Motor neuron (in vitro differentiated cells): ENCODE measurements around the gene NELL1. TPM values are rescaled to one million over a fixed set of nuclear protein-coding genes. Genes with fewer than 3 reads are reported as not detected.
A peak's percentile ranks its signal among the peaks of the same experiment; 100 is the strongest.

Experiments used
- ATAC-seq, 8 experiments: fragments of 200-7000 bp; cut with Tn5 transposase; replicated peaks in 6 of 8; 2 replicates each; pipeline ENCODE4 v1.8.0; 2021; ENCODE audit warnings: mild to moderate bottlenecking in 8 of 8, moderate library complexity in 8 of 8
- H3K27ac ChIP-seq, 2 donors: fragments of 250-450 bp; sonication (Bioruptor Pico); 2 replicates each; pipeline ENCODE4 v1.9.0; 2021; ENCODE audit warnings: antibody characterized with exemption in 2 of 2, mild to moderate bottlenecking in 2 of 2, moderate library complexity in 1 of 2
- H3K4me1 ChIP-seq, 2 donors: fragments of 250-450 bp; sonication (Bioruptor Pico); replicated peaks in 1 of 2; 2 replicates each; pipeline ENCODE4 v1.6.1; 2021; ENCODE audit warnings: antibody characterized with exemption in 2 of 2, mild to moderate bottlenecking in 2 of 2, moderate library complexity in 1 of 2
- H3K4me3 ChIP-seq, 5 donors: fragments of 250-450 bp; sonication (Bioruptor Pico); 2 replicates each; pipeline ENCODE4 v1.9.0; 2021; ENCODE audit warnings: antibody characterized with exemption in 5 of 5, mild to moderate bottlenecking in 5 of 5, moderate library complexity in 4 of 5
- WGBS, 10 experiments: fragments of 450-650 bp; shearing (Covaris generic); methylation state at CpG; one replicate each; pipeline ENCODE4 v1.0.0; 2022; 5-methylcytosine and 5-hydroxymethylcytosine counted together
- in situ Hi-C, 9 experiments: fragments of 400-800 bp; cut with MboI; loops; one replicate each; pipeline ENCODE4 v1.15.0; 2021; ENCODE audit warnings: low sequenced_read_pairs in 9 of 9, low pct_unique_long_range_greater_than_20kb in 2 of 9; ENCODE audit not compliant: unreplicated experiment in 9 of 9
- total RNA-seq, 8 experiments: library from RNA; unstranded; fragments of 300-600 nt; gene quantifications; 2 replicates each; pipeline versions ENCODE4 v1.2.3 to v1.2.4, GENCODE V29; 2022

The NELL1 gene
- total RNA-seq, 8 experiments from 2014 or later, result 0.25 to 129 (median 46.4) TPM

DNA sequence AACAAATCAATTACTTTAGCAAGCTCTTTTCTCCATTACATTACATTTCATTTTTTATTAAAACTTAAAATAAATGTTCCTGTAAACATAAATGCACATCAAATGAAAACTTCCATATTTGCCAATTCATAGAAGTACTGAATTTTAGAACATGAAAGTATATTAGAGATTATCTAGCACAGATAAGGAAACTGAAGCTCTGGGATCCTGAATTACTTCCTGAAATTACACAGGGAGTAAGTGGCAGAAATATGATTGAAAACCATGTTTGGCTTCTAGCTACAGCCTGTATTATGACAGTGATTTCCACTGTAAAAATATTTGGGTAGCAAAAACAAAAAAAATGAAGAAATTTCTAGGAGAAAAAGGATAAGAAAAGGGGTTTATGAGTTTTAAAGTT is 387.3 kb downstream of the NELL1 start:
- Histone ChIP-seq H3K4me1 (no peaks in the 10 kb centered on the region), H3K27ac (no peak overlapping the region), H3K4me3 (no peak overlapping the region)
- ATAC-seq, result no peak
- in situ Hi-C loops, result no loop called here

DNA sequence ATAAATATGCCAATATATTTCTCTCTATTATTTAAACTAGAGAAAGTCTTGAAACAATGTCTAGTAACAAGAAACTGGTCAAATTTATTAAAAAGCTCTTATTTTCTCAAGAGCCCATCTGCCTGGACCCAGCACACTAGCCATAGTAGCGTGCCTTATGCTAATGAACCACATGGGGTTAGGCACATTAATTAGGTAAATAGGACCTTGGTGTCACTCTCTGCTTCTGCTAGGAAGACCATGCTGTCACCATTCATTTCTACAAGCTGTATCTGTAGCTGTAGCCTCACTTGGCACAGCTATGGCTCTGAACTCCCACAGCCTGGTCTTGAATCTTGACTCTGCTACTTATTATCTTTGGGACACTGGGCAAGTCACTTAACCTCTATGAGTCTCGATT is 390.5 kb downstream of the NELL1 start:
- Histone ChIP-seq H3K4me1 (peaks cover 0 to under 1% of the 10 kb centered on the region in 2 donors), H3K27ac (no peak overlapping the region), H3K4me3 (no peak overlapping the region)
- in situ Hi-C loops, result no loop called here
- 0 to 100% (median 83%) methylated on average over 1 to 2 of the region's 2 CpGs; no CpG with 5 or more reads in 3 of the 10 experiments for WGBS, 10 experiments
- ATAC-seq, result peak in 3 of 8 experiments; percentile 32 to 64 (median 55)

DNA sequence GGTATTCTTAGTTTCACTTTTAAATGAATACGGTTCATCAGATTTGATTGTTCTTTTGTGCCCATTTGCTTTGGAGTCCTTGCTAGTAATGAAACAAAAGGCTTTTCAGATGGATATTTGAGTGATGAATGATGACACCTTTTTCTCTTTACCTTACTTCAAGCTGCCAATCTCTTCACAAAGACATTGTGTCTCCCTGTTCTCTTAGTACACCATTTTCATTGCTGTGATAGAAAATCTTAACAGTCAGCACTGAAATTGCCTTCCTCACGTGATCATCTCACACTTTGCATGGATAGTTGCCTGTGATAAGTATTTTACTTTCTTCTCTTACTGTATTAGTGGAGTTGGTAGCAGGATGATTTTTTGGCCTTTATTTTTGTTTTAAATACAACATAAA is 396.6 kb downstream of the NELL1 start:
- Histone ChIP-seq H3K4me3 (peak overlapping the region in 1 of 5 donors; percentile 17), H3K4me1 (peaks cover 10 to 22% of the 10 kb centered on the region in 2 donors), H3K27ac (no peak overlapping the region)
- ATAC-seq, result peak in 2 of 8 experiments; percentile 39 to 46
- in situ Hi-C loops, result no loop called here
- 0 to 47% (median 17%) methylated on average over 1 to 2 of the region's 2 CpGs; no CpG with 5 or more reads in 2 of the 10 experiments for WGBS, 10 experiments

DNA sequence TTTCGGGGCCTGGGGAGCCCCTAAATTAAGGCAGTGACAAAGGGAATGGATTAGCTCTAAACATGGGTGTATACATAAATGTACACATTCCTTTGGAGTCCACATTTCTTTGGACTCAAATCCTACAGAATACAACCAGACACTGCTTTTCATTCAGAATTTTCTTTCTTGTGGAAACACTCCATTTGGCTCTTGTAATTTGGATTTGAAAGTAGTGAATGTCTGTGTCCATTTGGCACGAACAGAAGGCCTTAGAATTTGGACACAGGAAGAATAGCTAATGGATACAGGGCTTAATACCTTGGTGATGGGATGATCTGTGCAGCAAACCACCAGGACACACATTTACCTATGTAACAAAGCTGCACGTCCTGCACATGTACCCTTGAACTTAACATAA is 399.5 kb downstream of the NELL1 start:
- WGBS, 10 experiments, result 0 to 100% (median 74%) methylated on average over 1 to 3 of the region's 3 CpGs
- in situ Hi-C loops, result no loop called here
- Histone ChIP-seq H3K4me1 (peaks cover 10 to 24% of the 10 kb centered on the region in 2 donors), H3K4me3 (no peak overlapping the region), H3K27ac (no peak overlapping the region)
- ATAC-seq, result no peak

GRCh38 chr11:21069909-21070308 is 400.5 kb downstream of the NELL1 start:
- WGBS, 10 experiments, result 0 to 92% (median 76%) methylated on average over 2 to 5 of the region's 5 CpGs; no CpG with 5 or more reads in 1 of the 10 experiments
- no peak overlapping the region for H3K27ac ChIP-seq
- peak in 3 of 8 experiments; percentile 27 to 54 (median 49) for ATAC-seq
- no peak overlapping the region for H3K4me3 ChIP-seq
- in situ Hi-C loops, result no loop called here
- H3K4me1 ChIP-seq, result peaks cover 10 to 23% of the 10 kb centered on the region in 2 donors

GRCh38 chr11:21072558-21072957 is 403.2 kb downstream of the NELL1 start:
- H3K27ac ChIP-seq, result no peak overlapping the region
- peak in 2 of 8 experiments; percentile 46 to 92 for ATAC-seq
- 0 to 100% (median 87%) methylated on average over 1 to 3 of the region's 3 CpGs; no CpG with 5 or more reads in 1 of the 10 experiments for WGBS, 10 experiments

GRCh38 chr11:21082853-21083252 is 413.5 kb downstream of the NELL1 start:
- H3K27ac ChIP-seq, result no peak overlapping the region
- WGBS, 10 experiments, result 0 to 100% (median 60%) methylated on average over 1 to 3 of the region's 3 CpGs
- peaks cover 0 to 9% of the 10 kb centered on the region in 2 donors for H3K4me1 ChIP-seq
- no peak overlapping the region for H3K4me3 ChIP-seq
- peak in 3 of 8 experiments; percentile 97 to 99 (median 97) for ATAC-seq
- in situ Hi-C loops, result no loop called here

More at GRCh38 chr11:21072558-21072957, 403.2 kb downstream of the NELL1 start:
- in situ Hi-C loops, result no loop called here
- H3K4me1 ChIP-seq, result peaks cover 0 to 6% of the 10 kb centered on the region in 2 donors
- H3K4me3 ChIP-seq, result no peak overlapping the region

DNA sequence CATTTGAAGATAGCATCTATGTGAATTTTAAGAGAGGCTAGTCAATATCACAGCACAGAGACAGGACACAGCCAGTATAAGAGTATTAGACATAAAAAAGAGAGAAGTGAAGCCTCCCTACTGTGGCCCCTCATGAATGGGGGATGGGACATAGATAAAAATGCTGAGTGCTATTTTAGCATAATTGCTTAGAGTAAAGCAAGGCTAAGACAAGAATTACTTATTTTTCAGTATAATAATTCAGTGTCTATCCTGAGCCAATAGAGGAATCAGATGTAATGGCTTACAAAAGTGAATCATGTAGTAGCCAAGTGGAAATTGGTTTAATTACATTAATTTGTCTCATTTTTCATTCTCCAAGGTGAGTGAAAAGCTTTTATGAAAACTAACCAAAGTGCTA is 419.5 kb downstream of the NELL1 start:
- peak in 4 of 8 experiments; percentile 43 to 82 (median 58) for ATAC-seq
- no peak overlapping the region for H3K4me3 ChIP-seq
- no peak overlapping the region for H3K27ac ChIP-seq
- H3K4me1 ChIP-seq, result peaks cover 3 to 31% of the 10 kb centered on the region in 2 donors
- in situ Hi-C loops, result no loop called here

DNA sequence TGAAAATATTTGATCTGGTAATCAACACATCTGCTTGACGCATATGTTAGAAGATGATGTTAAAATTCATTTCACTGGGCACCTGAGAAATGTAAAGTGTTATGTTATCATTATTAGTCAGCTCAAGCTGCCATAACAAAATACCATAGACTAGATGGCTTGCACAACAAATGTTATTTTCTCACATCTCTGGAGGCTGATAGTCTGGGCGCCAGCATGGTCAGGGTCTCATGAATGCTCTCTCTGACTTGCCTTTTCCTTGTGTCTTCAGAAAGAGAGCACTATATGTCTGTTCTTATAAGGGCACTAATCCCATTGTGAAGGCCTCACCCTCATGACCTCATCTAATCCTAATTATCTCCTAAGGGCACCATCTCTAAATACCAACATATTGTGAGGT is 435.3 kb downstream of the NELL1 start:
- H3K4me3 ChIP-seq, result no peak overlapping the region
- no peak for ATAC-seq
- H3K4me1 ChIP-seq, result peaks cover 0 to 4% of the 10 kb centered on the region in 2 donors
- H3K27ac ChIP-seq, result no peak overlapping the region
- in situ Hi-C loops, result no loop called here
- WGBS, 10 experiments, result 0 to 100% (median 89%) methylated on average over 1 to 2 of the region's 2 CpGs; no CpG with 5 or more reads in 2 of the 10 experiments

DNA sequence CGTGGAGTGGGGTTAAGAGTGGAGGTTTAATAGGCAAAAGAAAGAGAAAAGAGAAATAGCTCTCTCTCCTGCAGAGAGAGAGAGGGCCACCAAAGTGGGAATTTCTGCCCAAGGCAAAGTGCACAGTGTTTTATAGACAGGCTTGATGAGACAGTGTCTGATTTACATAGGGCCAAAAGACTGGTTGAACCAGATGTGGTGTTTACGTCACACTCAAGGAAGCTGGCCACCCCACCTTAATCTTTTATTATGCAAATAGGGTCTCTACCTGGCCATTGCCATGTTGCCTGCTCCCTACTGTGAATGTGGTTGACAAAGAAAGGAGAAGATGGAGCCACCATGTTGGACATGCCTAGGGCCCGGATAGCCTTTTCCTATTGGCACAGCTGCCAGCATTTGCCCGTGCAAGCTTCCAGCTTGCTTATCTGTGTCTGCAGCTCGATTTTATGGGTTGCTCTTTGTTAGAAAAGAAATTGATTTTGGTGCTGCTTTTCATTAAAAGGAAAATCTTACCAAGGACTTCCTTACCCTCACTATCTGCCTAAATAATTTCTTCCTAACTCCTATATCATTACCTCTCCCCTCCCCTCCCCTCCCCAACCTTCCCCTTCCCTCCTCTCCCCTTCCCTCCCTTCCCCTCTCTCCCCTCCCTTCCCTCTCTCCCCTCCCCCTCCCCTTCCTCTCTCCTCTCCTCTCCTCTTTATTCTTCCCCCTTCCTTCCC is 436.0 kb downstream of the NELL1 start:
- in situ Hi-C loops, result no loop called here
- WGBS, 10 experiments, result 0 to 87% (median 70%) methylated on average over 1 to 5 of the region's 5 CpGs; no CpG with 5 or more reads in 2 of the 10 experiments
- no peak overlapping the region for H3K4me3 ChIP-seq
- ATAC-seq, result no peak
- H3K4me1 ChIP-seq, result peaks cover 1 to 7% of the 10 kb centered on the region in 2 donors
- H3K27ac ChIP-seq, result no peak overlapping the region

- 0 to 100% (median 90%) methylated on average over 1 to 2 of the region's 2 CpGs; no CpG with 5 or more reads in 2 of the 10 experiments for WGBS, 10 experiments
- in situ Hi-C loops, result no loop called here
Observed at GRCh38 chr11:21109341-21109740, 440.0 kb downstream of the NELL1 start.

GRCh38 chr11:21110415-21110814 is 441.0 kb downstream of the NELL1 start:
- in situ Hi-C loops, result no loop called here
- Histone ChIP-seq H3K4me3 (no peak overlapping the region), H3K27ac (peak overlapping the region in 1 of 2 donors; percentile 1), H3K4me1 (peaks cover 11 to 15% of the 10 kb centered on the region in 2 donors)
- peak in 2 of 8 experiments; percentile 65 to 83 for ATAC-seq
- WGBS, 10 experiments, result 0 to 100% (median 80%) methylated on average over 1 of the region's 1 CpG; no CpG with 5 or more reads in 3 of the 10 experiments

More at GRCh38 chr11:21109341-21109740, 440.0 kb downstream of the NELL1 start:
- Histone ChIP-seq H3K27ac (no peak overlapping the region), H3K4me3 (no peak overlapping the region), H3K4me1 (peaks cover 8 to 15% of the 10 kb centered on the region in 2 donors)
- ATAC-seq, result no peak

- in situ Hi-C loops, result no loop called here
- 0 to 100% (median 80%) methylated on average over 1 to 3 of the region's 3 CpGs; no CpG with 5 or more reads in 1 of the 10 experiments for WGBS, 10 experiments
Observed at GRCh38 chr11:21113876-21114275, 444.5 kb downstream of the NELL1 start.

More at GRCh38 chr11:21113876-21114275, 444.5 kb downstream of the NELL1 start:
- Histone ChIP-seq H3K27ac (no peak overlapping the region), H3K4me3 (no peak overlapping the region), H3K4me1 (peaks cover 11 to 14% of the 10 kb centered on the region in 2 donors)
- no peak for ATAC-seq
